Middle frontal gyrus (tissue), 1 donor: ENCODE results near the gene PDE9A.

Source experiments
- DNase-seq: peaks from one replicate; pipeline ENCODE4 v3.0.0-alpha.2; 2015; ENCODE audit warnings: low spot score; ENCODE audit errors: extremely low spot score

Gene PDE9A

DNA sequence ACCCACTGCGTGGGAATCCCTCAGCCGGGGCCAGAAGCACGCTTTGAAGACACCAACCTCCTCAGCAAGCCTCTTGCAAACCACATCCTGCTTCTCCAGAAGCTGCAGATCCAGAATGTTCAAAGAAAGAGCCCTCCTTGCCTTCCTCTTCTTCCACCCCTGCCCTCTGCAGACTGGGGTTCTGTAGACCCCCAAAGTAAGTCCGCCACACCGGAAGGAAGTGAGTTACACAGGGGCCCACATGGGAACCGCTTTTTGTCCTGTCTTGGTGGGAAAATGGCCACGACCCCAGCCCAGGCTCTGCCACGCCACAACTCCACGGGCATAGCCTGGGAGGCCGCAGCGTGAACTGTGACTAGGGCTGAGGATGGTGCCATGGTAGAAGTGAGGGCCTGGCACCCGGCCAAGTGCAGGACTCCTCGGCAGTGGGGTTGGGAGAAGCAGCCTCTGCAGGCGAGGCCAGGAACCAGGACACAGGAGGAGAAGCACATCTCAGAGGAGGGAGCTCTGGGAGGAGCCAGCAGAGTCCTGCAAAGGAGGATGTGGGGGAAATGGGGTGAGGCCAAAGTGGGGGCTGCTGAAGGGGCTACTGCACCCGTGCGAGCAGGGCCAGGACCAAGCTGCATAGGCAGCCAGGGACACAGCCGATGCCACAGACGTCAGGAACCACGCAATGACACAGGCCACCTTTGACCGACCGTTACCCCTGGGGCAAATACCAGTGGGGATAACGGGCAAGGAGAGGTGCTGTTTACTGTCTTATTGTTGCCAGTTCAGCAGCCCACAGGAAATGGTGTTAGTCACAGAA is 30.9 kb downstream of the PDE9A start:
- no peak for DNase-seq

GRCh38 chr21:42685036-42685435 is 31.6 kb downstream of the PDE9A start:
- peak; percentile 14 for DNase-seq

- DNase-seq, result no peak
Measured at GRCh38 chr21:42685954-42686500, 32.6 kb downstream of the PDE9A start.

DNA sequence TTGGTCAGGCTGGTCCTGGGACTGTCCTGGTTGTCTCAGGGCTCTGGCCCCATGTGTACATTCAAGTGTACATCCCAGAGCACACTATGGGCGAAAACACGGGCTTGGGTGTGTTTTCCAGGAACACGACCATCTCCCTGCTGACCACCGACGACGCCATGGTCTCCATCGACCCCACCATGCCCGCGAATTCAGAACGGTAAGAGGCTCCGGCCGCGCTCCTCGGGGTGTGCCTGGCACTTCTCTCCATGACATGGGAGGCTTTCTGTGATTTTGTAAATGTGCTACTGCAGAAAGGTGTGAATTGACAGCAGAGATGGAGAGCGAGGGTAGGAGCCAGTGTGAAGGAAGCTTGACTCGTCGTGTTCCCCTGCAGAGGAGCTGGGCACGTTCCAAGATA is 34.4 kb downstream of the PDE9A start:
- DNase-seq, result no peak

DNA sequence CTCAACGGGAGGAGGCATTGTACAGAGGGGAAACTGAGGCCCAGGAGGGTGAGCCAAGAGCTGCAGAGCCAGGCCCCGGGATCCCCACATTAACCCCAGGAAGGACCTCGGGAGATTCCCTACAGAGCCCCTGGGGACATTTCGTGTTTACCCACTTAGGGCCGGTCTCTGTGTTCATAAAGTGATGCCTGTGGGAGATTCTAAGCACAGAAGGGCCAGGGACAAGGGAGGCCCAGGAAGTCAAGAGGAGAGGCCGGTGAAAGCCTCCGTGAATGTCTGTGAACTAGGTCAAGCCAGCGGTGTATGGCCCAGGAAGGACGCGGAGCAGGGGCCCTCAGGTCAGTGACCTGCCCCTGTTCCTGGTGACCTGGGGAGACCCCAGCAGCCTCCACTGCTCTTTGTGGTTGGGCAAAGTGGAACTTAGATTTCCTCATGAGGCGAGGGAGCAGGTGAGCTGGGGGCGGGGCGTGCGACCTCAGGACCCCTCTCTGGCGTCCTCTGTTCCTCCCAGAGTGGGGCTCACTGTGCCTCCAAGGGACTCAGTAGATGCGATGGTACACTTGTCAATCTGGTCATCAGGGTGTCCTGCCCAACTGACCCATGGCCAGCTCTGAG is 34.9 kb downstream of the PDE9A start:
- DNase-seq, result no peak

GRCh38 chr21:42688841-42689371 is 35.5 kb downstream of the PDE9A start:
- no peak for DNase-seq

DNA sequence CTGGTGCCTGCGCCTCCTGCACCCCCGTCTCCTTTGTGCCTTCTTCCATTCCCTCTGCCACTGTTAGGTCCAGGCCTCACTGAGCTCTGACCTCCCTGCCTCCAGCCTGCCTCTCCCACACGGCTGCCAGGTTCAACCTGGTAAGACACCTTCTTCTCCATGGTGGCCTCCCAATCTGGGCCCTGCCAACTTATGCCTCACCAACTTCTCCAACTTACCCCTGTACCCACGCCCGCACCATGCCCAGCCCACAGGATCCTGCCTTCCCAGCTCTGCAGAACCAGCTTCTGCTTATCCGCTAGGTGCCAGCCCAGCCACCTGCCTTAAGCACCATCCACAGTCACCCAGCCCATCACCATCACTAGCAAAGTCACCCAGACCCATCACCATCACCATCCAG is 37.2 kb downstream of the PDE9A start:
- DNase-seq, result no peak

DNA sequence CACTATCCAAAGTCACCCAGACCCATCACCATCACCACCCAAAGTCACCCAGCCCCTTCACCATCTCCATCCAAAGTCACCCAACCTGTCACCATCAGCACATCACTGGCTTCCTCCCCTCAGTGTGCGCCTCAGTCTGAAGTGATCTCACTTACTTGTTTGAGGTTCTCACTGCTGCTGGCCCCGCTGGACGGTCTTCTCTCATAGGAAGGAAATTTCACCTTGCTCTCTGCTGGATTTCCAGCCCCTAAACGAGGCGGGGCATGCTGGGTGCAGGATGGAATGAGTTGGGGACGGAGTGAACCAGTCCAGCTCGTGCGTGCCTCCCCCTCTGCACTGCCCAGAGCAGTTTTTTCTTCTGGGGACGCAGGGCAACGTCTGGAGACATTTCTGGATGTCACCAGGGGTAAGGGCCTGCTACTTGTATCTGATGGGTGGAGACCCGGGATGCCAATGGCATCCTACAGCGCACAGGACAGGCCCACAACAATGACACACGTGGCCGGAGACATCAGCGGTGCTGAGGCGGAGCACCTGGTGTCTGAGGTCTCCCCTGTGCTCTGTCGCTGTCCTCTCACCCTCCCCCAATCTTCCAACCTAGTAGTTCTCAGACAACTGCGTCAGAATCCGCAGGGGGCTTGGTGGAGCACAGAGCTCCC is 38.6 kb downstream of the PDE9A start:
- no peak for DNase-seq

- no peak for DNase-seq
Measured at GRCh38 chr21:42692688-42693087, 39.3 kb downstream of the PDE9A start.

- DNase-seq, result no peak
Measured at GRCh38 chr21:42694751-42695696, 41.6 kb downstream of the PDE9A start.

- DNase-seq, result no peak
Measured at GRCh38 chr21:42695697-42696380, 42.4 kb downstream of the PDE9A start.

GRCh38 chr21:42696501-42697040 is 43.1 kb downstream of the PDE9A start:
- no peak for DNase-seq

GRCh38 chr21:42698733-42699132 is 45.3 kb downstream of the PDE9A start:
- DNase-seq, result no peak

DNA sequence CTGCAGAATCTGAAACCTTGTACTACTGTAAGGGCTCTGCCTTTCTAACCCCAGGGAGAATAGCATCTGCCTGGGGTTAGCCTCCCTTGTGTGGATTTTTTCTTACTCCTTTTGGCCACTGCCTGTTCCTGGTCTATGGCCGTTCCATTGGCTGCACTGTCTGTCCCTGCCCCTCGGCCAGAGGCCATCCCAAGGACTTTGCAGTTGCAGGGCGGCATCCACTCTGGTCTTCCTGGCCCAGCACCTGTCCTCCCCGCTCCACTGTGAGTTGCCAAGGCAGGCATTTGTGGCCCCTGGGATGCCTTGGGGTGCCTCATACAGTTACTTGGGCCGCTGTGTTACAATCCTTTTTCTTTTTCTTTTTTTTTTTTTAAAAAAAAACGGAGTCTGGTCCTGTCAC is 45.8 kb downstream of the PDE9A start:
- DNase-seq, result no peak

DNA sequence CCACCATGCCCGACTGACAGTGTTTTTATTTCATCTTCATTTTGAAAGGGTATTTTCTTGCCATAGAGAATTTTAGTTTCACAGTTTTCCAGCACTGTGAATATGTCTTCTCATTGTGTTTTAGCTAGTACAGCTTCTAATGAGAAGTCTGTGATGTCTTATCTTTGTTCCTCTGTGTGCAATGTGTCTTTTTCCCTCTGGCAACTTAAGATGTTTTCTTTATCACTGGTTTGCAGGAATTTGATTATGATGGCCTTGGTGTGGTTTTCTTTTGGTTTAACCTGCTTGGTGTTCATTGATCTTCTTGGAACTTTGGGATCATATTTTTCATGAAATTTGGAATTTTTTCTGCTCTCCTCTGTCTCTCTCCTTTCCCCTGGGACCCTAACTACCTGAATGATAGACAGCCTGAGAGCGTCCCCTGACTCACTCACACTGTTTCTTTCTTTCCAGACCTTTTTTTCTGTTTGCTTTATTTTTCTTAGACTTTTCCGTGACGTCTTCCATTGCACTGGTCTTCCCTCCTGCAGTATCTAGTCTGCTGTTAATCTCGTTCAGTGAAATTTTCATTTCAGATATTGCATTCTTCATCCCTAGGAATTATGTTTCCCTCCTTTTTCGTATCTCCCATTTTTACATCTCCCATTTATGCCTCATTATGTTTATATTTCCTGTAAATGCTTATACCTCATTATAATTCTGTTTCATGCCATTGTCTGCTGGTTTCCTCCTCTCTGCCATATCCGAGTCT is 48.5 kb downstream of the PDE9A start:
- DNase-seq, result no peak

GRCh38 chr21:42702720-42703119 is 49.3 kb downstream of the PDE9A start:
- no peak for DNase-seq

- no peak for DNase-seq
Measured at GRCh38 chr21:42703136-42703908, 49.9 kb downstream of the PDE9A start.

- DNase-seq, result no peak
Measured at GRCh38 chr21:42703965-42704364, 50.5 kb downstream of the PDE9A start.
